CD4-positive, CD25-positive, alpha-beta regulatory T cell (primary cell): ENCODE data around the gene FRMD1. TPM values are rescaled to one million over a fixed set of nuclear protein-coding genes. Genes with fewer than 3 reads are reported as not detected.

Experiments
- ATAC-seq, 2 donors: fragments of 150-1000 bp; cut with Tn5 transposase; one replicate each; pipeline ENCODE4 v1.10.0; 2021; ENCODE audit warnings: low read depth in 2 of 2, moderate number of reproducible peaks in 2 of 2, moderate library complexity in 1 of 2
- DNase-seq, 3 donors: peaks; one replicate each; pipeline versions ENCODE4 v3.0.0 to v3.0.0-alpha.2; 2012 to 2022; ENCODE audit warnings: mixed read lengths in 1 of 3
- H3K27ac ChIP-seq: one replicate; pipeline ENCODE4 v1.7.0; 2013; ENCODE audit warnings: mild to moderate bottlenecking, low read length; ENCODE audit not compliant: insufficient read depth, poor library complexity, severe bottlenecking
- H3K27me3 ChIP-seq: one replicate; pipeline ENCODE4 v1.7.0; 2013; ENCODE audit warnings: low read length; ENCODE audit not compliant: control insufficient read depth, insufficient read depth
- H3K36me3 ChIP-seq: one replicate; pipeline ENCODE4 v1.7.0; 2013; ENCODE audit warnings: mild to moderate bottlenecking, low read length, moderate library complexity; ENCODE audit not compliant: control insufficient read depth, insufficient read depth
- H3K4me1 ChIP-seq: 2 replicates; pipeline ENCODE4 v1.7.0; 2013; ENCODE audit warnings: mild to moderate bottlenecking, low read length; ENCODE audit not compliant: insufficient read depth, control insufficient read depth, poor library complexity, severe bottlenecking
- H3K4me3 ChIP-seq: one replicate; pipeline ENCODE4 v1.7.0; 2013; ENCODE audit warnings: low read depth, mild to moderate bottlenecking, low read length, moderate library complexity
- H3K9me3 ChIP-seq, 2 experiments: 1 replicate in 1 of 2; 2 replicates in 1 of 2; pipeline ENCODE4 v1.7.0; 2013; ENCODE audit warnings: low read length in 2 of 2, mild to moderate bottlenecking in 1 of 2, moderate library complexity in 1 of 2; ENCODE audit not compliant: control insufficient read depth in 2 of 2
- H3K27ac Mint-ChIP-seq, 3 donors: one replicate each; pipeline ENCODE4 v1.8.0; 2020 to 2022; ENCODE audit warnings: mild to moderate bottlenecking in 3 of 3, mixed read lengths in 3 of 3, moderate library complexity in 2 of 3
- H3K27me3 Mint-ChIP-seq: one replicate; pipeline ENCODE4 v1.8.0; 2022; ENCODE audit warnings: mild to moderate bottlenecking, mixed read lengths
- H3K36me3 Mint-ChIP-seq: one replicate; pipeline ENCODE4 v1.8.0; 2020; ENCODE audit warnings: mixed read lengths
- H3K4me1 Mint-ChIP-seq, 4 donors: one replicate each; pipeline ENCODE4 v1.8.0; 2020 to 2022; ENCODE audit warnings: mixed read lengths in 4 of 4, mild to moderate bottlenecking in 1 of 4
- H3K4me3 Mint-ChIP-seq, 4 donors: one replicate each; pipeline ENCODE4 v1.8.0; 2020 to 2022; ENCODE audit warnings: mild to moderate bottlenecking in 4 of 4, mixed read lengths in 4 of 4, moderate library complexity in 3 of 4
- H3K9me3 Mint-ChIP-seq, 7 donors: one replicate each; pipeline ENCODE4 v1.8.0; 2020 to 2022; ENCODE audit warnings: mixed read lengths in 7 of 7, mild to moderate bottlenecking in 3 of 7, moderate library complexity in 2 of 7
- polyA plus RNA-seq, 4 donors: library from polyadenylated mRNA; unstranded; fragments of 300-500 nt; fragmentation: Illumina TruSeq; gene quantifications; one replicate each; pipeline ENCODE4 v1.2.3, GENCODE V29; 2021
- total RNA-seq: library from RNA; stranded (reverse); gene quantifications from one replicate; pipeline ENCODE4 v1.2.3, GENCODE V29; 2022

Gene FRMD1
- total and polyA plus RNA-seq, 5 donors from 2014 or later, result not detected

DNA sequence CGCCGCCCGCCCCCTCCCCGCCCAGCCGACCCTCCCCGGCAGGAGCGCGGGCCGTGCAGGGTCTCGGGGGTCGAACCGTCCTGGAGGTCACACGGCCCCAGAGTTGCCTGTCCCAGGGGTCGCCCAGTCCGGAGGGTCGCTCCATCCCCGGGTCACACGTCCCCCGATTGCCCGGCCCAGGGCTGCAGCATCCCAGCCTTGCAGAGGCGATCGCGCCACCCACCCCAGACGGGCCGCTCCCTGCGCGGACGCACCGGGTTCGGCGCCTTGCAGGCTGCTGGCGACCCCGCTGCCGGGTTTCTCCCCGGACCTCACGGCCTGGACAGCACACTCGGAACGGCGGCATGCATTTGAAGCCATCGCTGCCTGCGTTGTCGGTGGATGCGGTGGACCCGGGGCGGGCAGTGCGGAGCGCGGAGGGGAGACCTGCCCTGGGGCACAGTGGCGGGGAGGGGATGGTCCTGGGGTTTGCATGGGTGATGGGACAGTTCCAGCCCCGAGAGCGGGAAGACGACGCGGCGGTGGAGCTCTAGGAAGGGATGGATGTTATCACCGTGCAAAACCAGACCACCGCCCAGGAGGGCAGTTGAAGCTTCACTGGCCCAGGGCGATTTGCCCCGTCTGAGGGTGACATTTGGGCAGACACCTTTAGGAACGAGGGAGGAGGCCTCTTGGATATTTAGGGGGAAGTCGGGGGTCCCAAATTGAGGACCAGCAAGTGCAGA, 22.7 kb upstream of the FRMD1 start:
- no peak overlapping the region for H3K27ac ChIP-seq
- DNase-seq (no peak), ATAC-seq (no peak)
- Mint-ChIP-seq H3K9me3 (peaks cover 0 to 1% (median 0%) of the 10 kb centered on the region in 7 donors), H3K27me3 (peaks cover 24% of the 10 kb centered on the region), H3K4me1 (no peaks in the 10 kb centered on the region), H3K27ac (no peak overlapping the region), H3K36me3 (no peaks in the 10 kb centered on the region), H3K4me3 (no peak overlapping the region)
- H3K4me3 ChIP-seq, result no peak overlapping the region
- no peaks in the 10 kb centered on the region for H3K27me3 ChIP-seq
- H3K4me1 ChIP-seq, result no peaks in the 10 kb centered on the region
- no peaks in the 10 kb centered on the region for H3K9me3 ChIP-seq
- H3K36me3 ChIP-seq, result no peaks in the 10 kb centered on the region

DNA sequence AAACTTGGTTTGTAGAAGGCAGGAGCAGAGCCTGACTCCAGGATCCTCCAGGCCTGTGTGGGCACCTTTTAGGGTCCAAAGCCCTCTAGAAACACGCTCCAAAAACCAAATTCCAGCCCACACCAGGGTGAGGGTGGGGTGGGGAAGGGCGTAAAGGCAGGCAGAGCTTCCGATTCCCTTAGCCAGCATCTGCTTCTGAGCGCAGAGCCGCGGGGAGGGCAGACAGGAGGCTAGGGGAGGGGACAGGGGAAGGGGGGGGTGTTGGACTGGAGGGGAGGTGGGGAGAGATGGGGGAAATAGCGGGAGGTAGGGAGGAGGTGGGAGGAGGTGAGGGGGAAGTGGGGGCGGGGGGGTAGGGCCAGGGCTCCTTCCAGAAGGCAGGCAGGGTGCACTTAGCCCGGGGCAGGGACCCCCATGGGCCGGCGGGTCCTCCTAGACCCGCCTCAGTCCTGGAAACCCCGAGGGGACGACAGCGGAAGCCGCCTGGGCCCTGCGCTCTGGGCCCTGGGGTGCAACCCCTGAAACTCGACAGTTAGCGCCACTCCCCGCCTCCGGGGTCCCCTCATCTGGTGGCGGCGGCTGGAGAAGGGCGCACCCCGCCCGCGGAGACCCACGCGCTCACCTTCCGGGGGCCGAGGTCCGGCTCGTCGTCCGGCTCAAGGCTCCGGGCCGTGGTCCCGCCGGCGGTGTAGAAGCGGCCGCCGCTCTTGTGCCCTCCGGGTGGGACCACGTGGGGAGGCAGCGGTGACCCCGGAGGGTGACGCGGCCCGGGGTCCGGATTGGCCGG, 22.0 kb upstream of the FRMD1 start:
- no peaks in the 10 kb centered on the region for H3K9me3 ChIP-seq
- H3K27ac ChIP-seq, result no peak overlapping the region
- H3K36me3 Mint-ChIP-seq, result no peaks in the 10 kb centered on the region
- H3K27me3 Mint-ChIP-seq, result peaks cover 24% of the 10 kb centered on the region
- no peak overlapping the region for H3K27ac Mint-ChIP-seq
- H3K4me3 Mint-ChIP-seq, result no peak overlapping the region
- no peaks in the 10 kb centered on the region for H3K36me3 ChIP-seq
- H3K9me3 Mint-ChIP-seq, result peaks cover 0 to 1% (median 0%) of the 10 kb centered on the region in 7 donors
- H3K4me3 ChIP-seq, result no peak overlapping the region
- no peaks in the 10 kb centered on the region for H3K27me3 ChIP-seq
- ATAC-seq, result no peak
- H3K4me1 ChIP-seq, result no peaks in the 10 kb centered on the region
- H3K4me1 Mint-ChIP-seq, result no peaks in the 10 kb centered on the region
- DNase-seq, result no peak

DNA sequence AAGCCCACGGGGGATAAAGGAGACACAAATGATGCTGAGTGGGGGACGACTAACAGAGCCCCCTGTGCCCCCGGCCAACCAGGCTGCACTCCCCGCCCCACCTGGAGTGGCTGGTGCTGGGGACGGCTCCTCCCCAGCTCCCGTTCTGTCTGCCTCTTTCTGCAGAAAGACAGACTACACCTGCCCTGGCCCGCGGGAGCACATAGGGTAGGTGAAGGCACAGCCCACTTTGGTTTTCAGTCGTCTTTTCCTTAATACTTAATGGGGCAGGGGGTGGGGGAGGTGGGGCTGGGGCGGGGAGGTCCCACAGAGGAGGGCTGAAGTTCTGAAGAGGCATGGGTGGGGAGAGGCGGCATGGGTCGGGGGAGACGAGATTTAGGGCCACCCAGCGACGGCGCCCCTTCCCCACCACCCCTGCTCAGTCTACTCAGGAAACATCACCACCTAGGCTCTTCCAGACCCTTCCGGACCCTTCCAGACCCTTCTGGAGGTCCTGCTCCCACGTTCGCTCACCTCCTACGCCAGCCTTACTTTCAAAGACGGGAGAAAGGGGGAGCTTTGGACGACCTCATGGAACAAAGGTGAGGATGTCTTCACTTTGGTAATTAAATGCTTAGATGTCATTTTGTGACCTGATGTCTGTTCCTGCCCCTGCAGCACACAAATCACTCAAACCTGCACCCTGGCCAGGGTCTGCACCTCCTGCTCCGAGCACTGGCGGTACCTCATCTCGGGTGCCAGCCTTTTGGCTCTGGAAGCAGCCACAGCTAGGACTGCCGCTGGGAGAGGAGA, 21.2 kb upstream of the FRMD1 start:
- Histone ChIP-seq H3K4me3 (no peak overlapping the region), H3K36me3 (no peaks in the 10 kb centered on the region), H3K27me3 (no peaks in the 10 kb centered on the region), H3K27ac (no peak overlapping the region), H3K9me3 (no peaks in the 10 kb centered on the region), H3K4me1 (no peaks in the 10 kb centered on the region)
- ATAC-seq (no peak), DNase-seq (no peak)
- no peak overlapping the region for H3K27ac Mint-ChIP-seq
- no peaks in the 10 kb centered on the region for H3K4me1 Mint-ChIP-seq
- no peak overlapping the region for H3K4me3 Mint-ChIP-seq
- no peaks in the 10 kb centered on the region for H3K36me3 Mint-ChIP-seq
- peaks cover 0 to 1% (median 0%) of the 10 kb centered on the region in 7 donors for H3K9me3 Mint-ChIP-seq
- peaks cover 24% of the 10 kb centered on the region for H3K27me3 Mint-ChIP-seq

DNA sequence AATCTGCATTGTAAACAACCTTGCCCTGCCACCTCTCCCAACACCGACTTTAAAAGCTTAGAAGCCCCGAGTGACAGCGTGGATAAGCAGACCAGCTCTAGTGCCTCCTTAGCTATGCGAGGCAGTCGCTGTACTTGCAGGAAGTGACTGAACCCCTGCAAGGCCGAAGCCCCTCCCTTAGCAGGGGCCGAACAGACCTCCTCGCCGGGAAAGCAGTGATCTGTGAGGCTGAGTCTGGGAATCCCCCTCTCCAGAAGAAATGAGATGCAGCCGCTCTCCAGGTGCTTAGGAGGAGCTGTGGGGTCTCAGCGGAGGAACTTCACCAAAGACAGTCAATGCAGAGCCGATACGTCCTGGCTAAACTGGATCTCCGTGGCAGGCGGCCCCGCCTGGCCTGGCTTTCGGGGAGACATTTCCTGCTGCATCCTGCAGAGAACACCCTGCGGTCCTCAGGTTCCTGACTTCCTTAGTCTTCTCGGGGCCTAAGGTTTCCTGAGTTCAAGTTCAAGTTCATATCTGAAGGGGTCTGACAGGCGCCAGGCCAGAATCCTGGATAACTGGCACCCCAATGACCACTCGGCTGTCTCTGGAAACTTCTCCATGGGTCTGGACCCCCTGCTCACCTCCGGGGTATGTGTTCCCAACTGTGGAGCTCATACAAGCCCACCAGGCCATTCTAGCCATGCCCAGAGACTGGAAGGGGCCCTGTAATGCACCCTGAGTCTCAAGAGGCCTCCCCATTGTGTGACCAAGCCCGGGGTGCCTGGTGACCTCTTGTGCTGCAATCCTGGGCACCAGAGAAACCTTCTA, 20.4 kb upstream of the FRMD1 start:
- H3K4me3 Mint-ChIP-seq, result no peak overlapping the region

DNA sequence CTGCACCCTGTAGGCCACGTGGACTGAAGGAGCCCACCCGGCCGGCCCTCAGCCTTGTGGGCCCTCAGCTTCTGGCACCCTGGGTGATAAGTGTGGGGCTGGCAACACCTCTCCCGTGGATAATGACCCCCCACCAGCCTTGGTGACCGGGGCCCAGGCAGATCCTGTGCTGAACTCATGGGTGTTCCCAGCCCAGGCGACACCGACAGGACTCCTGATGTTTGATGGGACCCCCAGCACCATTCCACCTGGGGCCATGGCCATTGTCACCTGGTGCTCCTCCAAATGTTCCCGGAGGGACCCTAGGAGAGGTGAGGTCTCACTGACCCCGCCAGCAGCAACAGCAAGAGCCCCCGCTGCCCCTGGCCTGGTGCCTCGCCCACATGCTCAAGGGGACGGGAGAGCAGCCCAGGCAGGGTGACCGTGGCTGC, 19.4 kb upstream of the FRMD1 start:
- peaks cover 15% of the 10 kb centered on the region for H3K27me3 Mint-ChIP-seq
- DNase-seq (no peak), ATAC-seq (no peak)
- H3K27me3 ChIP-seq, result no peaks in the 10 kb centered on the region
- no peak overlapping the region for H3K27ac Mint-ChIP-seq
- H3K4me1 Mint-ChIP-seq, result no peaks in the 10 kb centered on the region
- no peaks in the 10 kb centered on the region for H3K36me3 Mint-ChIP-seq
- H3K4me3 ChIP-seq, result no peak overlapping the region
- H3K4me1 ChIP-seq, result no peaks in the 10 kb centered on the region
- H3K4me3 Mint-ChIP-seq, result no peak overlapping the region
- H3K36me3 ChIP-seq, result no peaks in the 10 kb centered on the region
- H3K9me3 Mint-ChIP-seq, result peaks cover 0 to 3% (median 0%) of the 10 kb centered on the region in 7 donors
- H3K27ac ChIP-seq, result no peak overlapping the region
- no peaks in the 10 kb centered on the region for H3K9me3 ChIP-seq

More for the DNA sequence above, 20.4 kb upstream of the FRMD1 start:
- Mint-ChIP-seq H3K27me3 (peaks cover 21% of the 10 kb centered on the region), H3K4me1 (no peaks in the 10 kb centered on the region), H3K27ac (no peak overlapping the region), H3K36me3 (no peaks in the 10 kb centered on the region), H3K9me3 (peaks cover 0 to 1% (median 0%) of the 10 kb centered on the region in 7 donors)
- no peak overlapping the region for H3K4me3 ChIP-seq
- no peaks in the 10 kb centered on the region for H3K4me1 ChIP-seq
- H3K27ac ChIP-seq, result no peak overlapping the region
- no peaks in the 10 kb centered on the region for H3K36me3 ChIP-seq
- H3K9me3 ChIP-seq, result no peaks in the 10 kb centered on the region
- DNase-seq, result no peak
- no peaks in the 10 kb centered on the region for H3K27me3 ChIP-seq
- ATAC-seq, result no peak

DNA sequence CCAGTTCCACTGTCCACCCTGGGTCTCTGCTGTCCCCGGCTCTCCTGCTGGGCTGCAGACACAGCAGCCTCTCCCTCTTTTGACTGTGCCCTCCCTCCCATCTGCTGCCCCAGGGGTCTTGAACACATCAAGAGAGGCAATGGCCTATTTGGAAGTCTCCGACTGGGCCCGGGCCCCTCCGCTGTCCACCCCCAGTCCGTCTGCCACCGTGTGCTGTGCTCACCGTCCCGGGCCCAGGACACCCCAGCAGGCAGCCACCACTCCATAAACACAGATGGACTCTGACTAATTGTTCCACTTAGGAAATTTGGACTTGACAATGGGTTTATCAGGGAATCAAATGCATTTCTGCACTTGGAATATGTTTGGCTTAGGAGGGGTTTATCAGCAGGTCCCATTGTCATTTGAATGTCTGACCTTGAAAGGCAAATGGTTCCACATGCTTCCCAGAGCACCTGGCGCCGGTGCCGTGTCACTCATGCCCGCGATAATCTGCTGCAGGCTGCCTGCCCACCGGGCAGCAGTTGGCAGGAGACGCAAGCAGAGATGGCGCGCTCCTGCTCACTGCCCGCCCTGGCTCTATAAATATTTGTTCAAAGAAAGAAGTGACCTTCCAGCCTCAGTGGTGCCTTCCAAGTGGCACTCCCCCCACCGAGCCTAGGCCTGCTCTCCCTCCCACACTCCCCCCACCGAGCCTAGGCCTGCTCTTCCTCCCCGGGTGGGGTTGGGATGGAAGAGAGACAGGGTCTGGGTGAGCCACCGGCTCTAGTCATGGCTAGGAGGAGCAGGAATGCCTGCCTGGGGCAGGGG, 18.8 kb upstream of the FRMD1 start:
- no peak for ATAC-seq
- H3K4me1 Mint-ChIP-seq, result no peaks in the 10 kb centered on the region
- H3K9me3 Mint-ChIP-seq, result peaks cover 0 to 3% (median 0%) of the 10 kb centered on the region in 7 donors
- peaks cover 10% of the 10 kb centered on the region for H3K27me3 Mint-ChIP-seq
- H3K4me3 ChIP-seq, result no peak overlapping the region
- no peaks in the 10 kb centered on the region for H3K4me1 ChIP-seq
- no peak overlapping the region for H3K27ac Mint-ChIP-seq
- no peaks in the 10 kb centered on the region for H3K9me3 ChIP-seq
- no peak overlapping the region for H3K4me3 Mint-ChIP-seq
- H3K36me3 Mint-ChIP-seq, result no peaks in the 10 kb centered on the region
- DNase-seq, result no peak
- H3K36me3 ChIP-seq, result no peaks in the 10 kb centered on the region
- no peak overlapping the region for H3K27ac ChIP-seq
- H3K27me3 ChIP-seq, result no peaks in the 10 kb centered on the region
